GM12864 (cell line): Measurements from ENCODE around the gene LILRB1.
"Not testable (repeated sequence)": the region's sequence is repeated elsewhere in the genome, so short reads cannot be mapped to it uniquely, and the experiment has no call there.

Experiments
- DNase-seq: peaks from one replicate; pipeline ENCODE4 v3.0.0-alpha.2; 2011; ENCODE audit warnings: low read depth
- H3K4me3 ChIP-seq: 2 replicates; pipeline ENCODE4 v1.5.1; 2011; ENCODE audit warnings: mild to moderate bottlenecking, low read depth, low read length, control low read depth
- TF ChIP-seq, protein P1 (sequence below): IDR thresholded peaks from 2 replicates; pipeline ENCODE4 v1.5.1; 2011; ENCODE audit warnings: low read depth, mild to moderate bottlenecking, moderate library complexity, low read length, control low read depth, inconsistent platforms; ENCODE audit errors: missing control alignments

Gene LILRB1

DNA sequence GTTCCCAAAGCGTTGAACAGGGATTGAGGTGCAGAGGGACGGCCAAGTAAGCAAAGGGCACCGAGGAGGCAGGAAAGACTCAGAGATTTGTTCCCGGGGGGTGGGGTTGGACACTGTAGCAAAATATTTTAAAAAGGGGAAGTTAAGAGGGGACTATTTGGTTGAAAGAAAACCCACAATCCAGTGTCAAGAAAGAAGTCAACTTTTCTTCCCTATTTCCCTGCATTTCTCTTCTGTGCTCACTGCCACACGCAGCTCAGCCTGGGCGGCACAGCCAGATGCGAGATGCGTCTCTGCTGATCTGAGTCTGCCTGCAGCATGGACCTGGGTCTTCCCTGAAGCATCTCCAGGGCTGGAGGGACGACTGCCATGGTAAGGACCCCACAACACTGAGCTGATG, at the start of gene LILRB1:
TSS of gene LILRB1 (plus strand) at position 223 of the 400 bp plus-strand sequence. CDS start 590 bp downstream, outside the sequence.
- not testable (repeated sequence) for DNase-seq, H3K4me3 ChIP-seq

DNA sequence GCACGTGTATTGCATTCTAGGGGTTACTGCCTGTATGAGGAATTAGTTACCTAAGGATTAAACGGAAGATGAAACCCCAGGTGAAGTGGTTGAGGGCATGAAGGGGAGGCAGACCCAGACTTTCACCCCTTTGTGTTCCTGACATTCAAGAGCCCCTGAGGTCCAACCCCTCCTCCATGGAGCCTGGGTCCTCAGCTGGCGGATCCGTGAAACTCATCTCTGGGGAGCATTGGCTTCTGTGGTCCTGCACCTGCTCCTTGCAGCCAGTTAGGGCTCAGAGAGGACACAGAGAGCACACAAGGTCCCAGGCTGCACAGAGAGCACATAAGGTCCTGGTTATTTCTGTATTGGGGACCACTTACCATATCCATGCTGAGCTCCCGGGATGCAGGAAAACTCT, 43.9 kb upstream of the LILRB1 start:
- DNase-seq: no peak
- TF ChIP-seq, protein P1, sequence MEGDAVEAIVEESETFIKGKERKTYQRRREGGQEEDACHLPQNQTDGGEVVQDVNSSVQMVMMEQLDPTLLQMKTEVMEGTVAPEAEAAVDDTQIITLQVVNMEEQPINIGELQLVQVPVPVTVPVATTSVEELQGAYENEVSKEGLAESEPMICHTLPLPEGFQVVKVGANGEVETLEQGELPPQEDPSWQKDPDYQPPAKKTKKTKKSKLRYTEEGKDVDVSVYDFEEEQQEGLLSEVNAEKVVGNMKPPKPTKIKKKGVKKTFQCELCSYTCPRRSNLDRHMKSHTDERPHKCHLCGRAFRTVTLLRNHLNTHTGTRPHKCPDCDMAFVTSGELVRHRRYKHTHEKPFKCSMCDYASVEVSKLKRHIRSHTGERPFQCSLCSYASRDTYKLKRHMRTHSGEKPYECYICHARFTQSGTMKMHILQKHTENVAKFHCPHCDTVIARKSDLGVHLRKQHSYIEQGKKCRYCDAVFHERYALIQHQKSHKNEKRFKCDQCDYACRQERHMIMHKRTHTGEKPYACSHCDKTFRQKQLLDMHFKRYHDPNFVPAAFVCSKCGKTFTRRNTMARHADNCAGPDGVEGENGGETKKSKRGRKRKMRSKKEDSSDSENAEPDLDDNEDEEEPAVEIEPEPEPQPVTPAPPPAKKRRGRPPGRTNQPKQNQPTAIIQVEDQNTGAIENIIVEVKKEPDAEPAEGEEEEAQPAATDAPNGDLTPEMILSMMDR: no peak

GRCh38 chr19:54587026-54587425, 43.3 kb upstream of the LILRB1 start:
- TF ChIP-seq, protein P1: no peak
- DNase-seq: no peak
- no peak overlapping the region for H3K4me3 ChIP-seq

More for the DNA sequence above, 43.9 kb upstream of the LILRB1 start:
- no peak overlapping the region for H3K4me3 ChIP-seq

DNA sequence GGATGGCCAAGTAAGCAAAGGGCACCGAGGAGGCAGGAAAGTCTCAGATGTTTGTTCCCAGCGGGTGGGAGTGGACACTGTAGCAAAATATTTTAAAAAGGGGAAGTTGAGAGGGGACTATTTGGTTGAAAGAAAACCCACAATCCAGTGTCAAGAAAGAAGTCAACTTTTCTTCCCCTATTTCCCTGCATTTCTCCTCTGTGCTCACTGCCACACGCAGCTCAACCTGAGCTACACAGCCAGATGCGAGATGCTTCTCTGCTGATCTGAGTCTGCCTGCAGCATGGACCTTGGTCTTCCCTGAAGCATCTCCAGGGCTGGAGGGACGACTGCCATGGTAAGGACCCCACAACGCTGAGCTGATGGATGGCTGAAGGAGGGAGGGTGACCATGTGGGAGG, 36.8 kb upstream of the LILRB1 start, which contains the start of gene LILRA1:
TSS of gene LILRA1 (plus strand) at position 188 of the 400 bp plus-strand sequence. CDS start 613 bp downstream, outside the sequence.
- H3K4me3 ChIP-seq, DNase-seq: not testable (repeated sequence)

GRCh38 chr19:54593931-54594626, 36.2 kb upstream of the LILRB1 start:
- not testable (repeated sequence) for DNase-seq, H3K4me3 ChIP-seq

DNA sequence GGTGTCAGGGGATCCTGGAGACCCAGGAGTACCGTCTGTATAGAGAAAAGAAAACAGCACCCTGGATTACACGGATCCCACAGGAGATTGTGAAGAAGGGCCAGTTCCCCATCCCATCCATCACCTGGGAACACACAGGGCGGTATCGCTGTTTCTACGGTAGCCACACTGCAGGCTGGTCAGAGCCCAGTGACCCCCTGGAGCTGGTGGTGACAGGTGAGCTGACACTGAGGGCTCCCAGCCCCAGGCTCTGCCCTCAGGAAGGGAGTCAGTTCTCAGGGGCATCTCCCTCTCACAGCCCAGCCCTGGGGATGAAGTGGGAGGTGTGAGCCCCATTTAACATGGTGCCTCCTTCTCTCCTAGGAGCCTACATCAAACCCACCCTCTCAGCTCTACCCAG, 35.5 kb upstream of the LILRB1 start:
- no peak overlapping the region for H3K4me3 ChIP-seq
- no peak for DNase-seq
- TF ChIP-seq, protein P1: no peak

- not testable (repeated sequence) for H3K4me3 ChIP-seq, DNase-seq
Measured at GRCh38 chr19:54595680-54596436, 34.4 kb upstream of the LILRB1 start.

DNA sequence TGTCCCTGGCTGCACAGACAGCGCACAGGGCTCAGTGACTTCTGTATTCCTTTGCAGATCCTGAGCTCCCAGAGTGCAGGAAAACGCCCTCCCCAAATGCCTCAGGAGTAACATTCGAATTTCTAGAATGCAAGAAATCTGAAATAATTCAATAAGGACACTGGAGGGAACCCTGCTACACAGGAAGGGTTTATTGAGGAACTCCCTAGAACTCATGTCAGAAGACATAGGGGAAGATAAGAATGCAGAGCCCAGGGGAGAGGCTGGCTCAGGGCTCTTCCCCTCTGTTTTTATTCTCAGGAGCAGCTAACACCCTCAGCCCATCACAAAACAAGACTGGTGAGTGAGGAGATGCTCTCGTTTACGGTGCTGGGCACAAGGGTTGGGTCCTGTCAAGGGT, 30.1 kb upstream of the LILRB1 start:
- no peak for DNase-seq
- H3K4me3 ChIP-seq: no peak overlapping the region
- TF ChIP-seq, protein P1: no peak

DNA sequence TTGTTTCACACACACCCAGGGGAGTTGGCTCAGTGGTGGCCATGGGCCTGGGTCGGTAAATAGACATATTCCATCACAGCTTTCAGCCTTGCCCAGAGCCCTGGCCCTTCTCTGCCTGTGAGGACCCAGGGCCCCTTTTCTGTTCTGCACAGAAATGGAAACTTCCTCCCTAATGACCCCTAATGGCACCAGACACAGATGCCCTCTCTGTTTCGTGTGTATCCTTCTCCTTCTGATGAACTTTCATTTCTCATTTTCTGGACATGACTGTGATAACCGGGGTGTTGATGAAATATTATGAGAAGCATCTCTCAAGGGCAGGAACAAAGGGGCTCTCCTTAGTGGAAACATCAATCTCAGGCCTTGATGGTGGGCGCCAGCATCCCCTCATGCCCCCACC, 24.1 kb upstream of the LILRB1 start:
- TF ChIP-seq, protein P1: no peak
- no peak overlapping the region for H3K4me3 ChIP-seq
- no peak for DNase-seq
